ENCODE results near the gene IGSF21.

GRCh38 chr1:18404460-18404859 lies 296.9 kb downstream of the IGSF21 start:
- TF ChIP-seq CTCF (IDR thresholded peaks at IDR 0.05; ENCODE audit: control extremely low read depth in 1 of 3, insufficient read depth in 1 of 3, low read depth in 1 of 3, low read length in 3 of 3) (no peak), EP300 (IDR thresholded peaks at IDR 0.05; ENCODE audit: borderline replicate concordance in 1 of 2, low read depth in 2 of 2, low read length in 2 of 2) (no peak), HDAC2 (IDR thresholded peaks at IDR 0.05; ENCODE audit: borderline replicate concordance in 1 of 2, low read depth in 2 of 2, low read length in 2 of 2) (no peak), RXRA (IDR thresholded peaks at IDR 0.05; ENCODE audit: insufficient read depth, low read depth, low read length) (no peak), POLR2A (IDR thresholded peaks at IDR 0.05; ENCODE audit: control extremely low read depth in 1 of 2, low read depth in 2 of 2, low read length in 2 of 2) (no peak), EZH2 (IDR thresholded peaks at IDR 0.05; ENCODE audit: low read depth, low read length, severe bottlenecking) (no peak), CHD7 (IDR thresholded peaks at IDR 0.05; ENCODE audit: insufficient replicate concordance, low read length) (no peak), POLR2AphosphoS5 (IDR thresholded peaks at IDR 0.05; ENCODE audit: low read depth, low read length) (no peak), GABPA (IDR thresholded peaks at IDR 0.05; ENCODE audit: borderline replicate concordance, insufficient read depth, low read length) (no peak), EGR1 (IDR thresholded peaks at IDR 0.05; ENCODE audit: borderline replicate concordance, low read depth, low read length) (no peak)
- TF ChIP-seq, protein P1, sequence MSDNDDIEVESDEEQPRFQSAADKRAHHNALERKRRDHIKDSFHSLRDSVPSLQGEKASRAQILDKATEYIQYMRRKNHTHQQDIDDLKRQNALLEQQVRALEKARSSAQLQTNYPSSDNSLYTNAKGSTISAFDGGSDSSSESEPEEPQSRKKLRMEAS (IDR thresholded peaks at IDR 0.05): no peak
